CD14-positive monocyte (primary cell): ENCODE results near the gene EHD3. TPM values are rescaled to one million over a fixed set of nuclear protein-coding genes. Genes with fewer than 3 reads are reported as not detected.

Source experiments
- DNase-seq, 3 donors: peaks; one replicate each; pipeline ENCODE4 v3.0.0-alpha.2; 2011 to 2022
- H2AFZ ChIP-seq: 2 replicates; pipeline ENCODE4 v1.6.0; 2012; ENCODE audit warnings: mild to moderate bottlenecking, low read depth, low read length, inconsistent platforms; ENCODE audit not compliant: insufficient read depth, poor library complexity, severe bottlenecking
- H3K27ac ChIP-seq, 2 donors: 1 replicate in 1 of 2; 2 replicates in 1 of 2; pipeline ENCODE4 v1.5.1; 2012 to 2013; ENCODE audit warnings: low read length in 2 of 2, control low read depth in 1 of 2, inconsistent platforms in 1 of 2, low read depth in 1 of 2, mild to moderate bottlenecking in 1 of 2
- H3K27me3 ChIP-seq, 2 donors: one replicate each; pipeline versions ENCODE4 v1.6.0 to v1.6.1; 2011 to 2013; ENCODE audit warnings: low read length in 2 of 2; ENCODE audit not compliant: control insufficient read depth in 2 of 2, insufficient read depth in 2 of 2
- H3K36me3 ChIP-seq, 2 donors: replicated peaks in 1 of 2; 1 replicate in 1 of 2; 2 replicates in 1 of 2; pipeline versions ENCODE4 v1.5.1 to v1.6.1; 2012 to 2013; ENCODE audit warnings: low read length in 2 of 2, control low read depth in 1 of 2, inconsistent platforms in 1 of 2, mild to moderate bottlenecking in 1 of 2; ENCODE audit not compliant: insufficient read depth in 2 of 2, control insufficient read depth in 1 of 2
- H3K4me1 ChIP-seq, 2 donors: 1 replicate in 1 of 2; 2 replicates in 1 of 2; pipeline versions ENCODE4 v1.5.1 to v1.6.1; 2012 to 2013; ENCODE audit warnings: low read length in 2 of 2, control low read depth in 1 of 2, inconsistent platforms in 1 of 2, mild to moderate bottlenecking in 1 of 2, moderate library complexity in 1 of 2; ENCODE audit not compliant: insufficient read depth in 2 of 2, control insufficient read depth in 1 of 2
- H3K4me2 ChIP-seq: replicated peaks from 2 replicates; pipeline ENCODE3; 2012; ENCODE audit warnings: low read length, moderate library complexity, mild to moderate bottlenecking; ENCODE audit not compliant: poor library complexity, severe bottlenecking; ENCODE audit errors: extremely low read depth
- H3K4me3 ChIP-seq, 3 experiments: fragments of 200-600 bp in 1 of 3; sonication (generic) in 1 of 3; replicated peaks in 1 of 3; 1 replicate in 2 of 3; 2 replicates in 1 of 3; pipeline ENCODE4 v1.5.1; 2011 to 2013; ENCODE audit warnings: low read length in 3 of 3, mild to moderate bottlenecking in 3 of 3, control low read depth in 2 of 3, low read depth in 2 of 3, inconsistent platforms in 1 of 3, moderate library complexity in 1 of 3
- H3K79me2 ChIP-seq: 2 replicates; pipeline ENCODE4 v1.6.0; 2012; ENCODE audit warnings: mild to moderate bottlenecking, control low read depth, inconsistent platforms, low read length, moderate library complexity; ENCODE audit not compliant: insufficient read depth
- H3K9ac ChIP-seq: 2 replicates; pipeline ENCODE4 v1.6.0; 2017; ENCODE audit warnings: low read length, mild to moderate bottlenecking; ENCODE audit not compliant: insufficient read depth, poor library complexity, severe bottlenecking
- H3K9me3 ChIP-seq, 2 donors: replicated peaks in 1 of 2; 1 replicate in 1 of 2; 2 replicates in 1 of 2; pipeline versions ENCODE4 v1.5.1 to v1.6.1; 2012 to 2013; ENCODE audit warnings: low read length in 2 of 2, control low read depth in 1 of 2; ENCODE audit not compliant: control insufficient read depth in 1 of 2, insufficient read depth in 1 of 2
- H4K20me1 ChIP-seq: 2 replicates; pipeline ENCODE4 v1.6.0; 2012; ENCODE audit warnings: mild to moderate bottlenecking, low read length, control low read depth, moderate library complexity; ENCODE audit not compliant: insufficient read depth
- H3K27ac Mint-ChIP-seq, 7 donors: one replicate each; pipeline ENCODE4 v1.8.0; 2020; ENCODE audit warnings: mild to moderate bottlenecking in 7 of 7, mixed read lengths in 7 of 7, moderate library complexity in 6 of 7, inconsistent platforms in 2 of 7
- H3K27me3 Mint-ChIP-seq, 3 donors: one replicate each; pipeline ENCODE4 v1.8.0; 2021 to 2022; ENCODE audit warnings: low read depth in 3 of 3, mild to moderate bottlenecking in 3 of 3, mixed read lengths in 3 of 3, moderate library complexity in 3 of 3, inconsistent platforms in 1 of 3
- H3K36me3 Mint-ChIP-seq, 2 donors: one replicate each; pipeline ENCODE4 v1.8.0; 2020; ENCODE audit warnings: mixed read lengths in 2 of 2, inconsistent platforms in 1 of 2, mild to moderate bottlenecking in 1 of 2
- H3K4me1 Mint-ChIP-seq: one replicate; pipeline ENCODE4 v1.8.0; 2020; ENCODE audit warnings: mild to moderate bottlenecking, mixed read lengths
- H3K4me3 Mint-ChIP-seq, 2 donors: one replicate each; pipeline ENCODE4 v1.8.0; 2020; ENCODE audit warnings: mild to moderate bottlenecking in 2 of 2, mixed read lengths in 2 of 2, moderate library complexity in 1 of 2
- H3K9me3 Mint-ChIP-seq, 7 donors: one replicate each; pipeline ENCODE4 v1.8.0; 2020 to 2022; ENCODE audit warnings: mixed read lengths in 7 of 7, mild to moderate bottlenecking in 6 of 7, moderate library complexity in 6 of 7, inconsistent platforms in 2 of 7
- CTCF ChIP-seq: fragments of 200-600 bp; IDR thresholded peaks from one replicate; pipeline ENCODE4 v1.8.0; 2022; ENCODE audit warnings: antibody characterized with exemption, mild to moderate bottlenecking
- WGBS: methylation state at CpG from one replicate; pipeline ENCODE4 v1.1.5; 2013; ENCODE audit warnings: missing lambda C conversion rate; ENCODE audit not compliant: insufficient coverage; 5-methylcytosine and 5-hydroxymethylcytosine counted together
- intact Hi-C, 2 donors: fragments of 100-400 bp; cut with micrococcal nuclease; formaldehyde crosslinking; loops; one replicate each; pipeline versions ENCODE4 v1.15.0 to v1.15.1; 2023
- polyA plus RNA-seq, 3 donors: library from polyadenylated mRNA; depleted of rRNA in 1 of 3; unstranded in 2 of 3; stranded (reverse) in 1 of 3; fragments of 300-500 nt in 2 of 3; fragments of >200 nt in 1 of 3; fragmentation: Illumina TruSeq in 2 of 3; gene quantifications; 1 replicate in 2 of 3; 2 replicates in 1 of 3; pipeline ENCODE4 v1.2.3, GENCODE V29; 2012 to 2021

EHD3 gene
- polyA plus RNA-seq, 3 donors: 1.1 to 1.5 (median 1.4) TPM

DNA sequence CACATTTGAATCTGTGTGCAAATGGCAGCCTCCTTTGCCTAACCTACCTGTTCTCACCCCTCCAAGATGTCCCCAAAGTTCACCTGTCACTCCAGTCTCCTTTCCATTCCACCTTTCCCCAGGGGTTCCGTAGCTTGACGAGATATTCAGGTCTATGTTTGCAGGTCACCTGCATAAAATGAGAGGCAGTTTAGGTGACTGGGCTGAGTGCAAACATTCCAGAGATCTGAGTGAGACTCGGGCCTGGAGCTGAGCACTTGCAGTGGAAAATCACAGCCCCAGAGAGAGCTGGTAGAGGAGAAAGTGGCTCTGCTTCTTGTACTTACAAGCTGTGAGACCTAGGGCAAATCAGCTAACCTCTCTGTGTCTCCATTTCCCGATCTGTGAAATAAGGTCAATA, 36.8 kb upstream of the EHD3 start:
- H3K36me3 Mint-ChIP-seq: no peaks in the 10 kb centered on the region
- 100% methylated on average over 1 of the region's 4 CpGs for WGBS
- no peak overlapping the region for H2AFZ ChIP-seq
- no peaks in the 10 kb centered on the region for H3K4me1 Mint-ChIP-seq
- no peak overlapping the region for H3K4me3 Mint-ChIP-seq
- no peaks in the 10 kb centered on the region for H3K79me2 ChIP-seq
- no peaks in the 10 kb centered on the region for H3K27me3 ChIP-seq
- H3K4me1 ChIP-seq: no peaks in the 10 kb centered on the region
- H3K36me3 ChIP-seq: no peaks in the 10 kb centered on the region
- H3K27ac Mint-ChIP-seq: no peak overlapping the region
- H3K4me3 ChIP-seq: no peak overlapping the region
- no peak for TF ChIP-seq CTCF
- H3K27ac ChIP-seq: no peak overlapping the region
- peaks cover 0 to 3% (median 0%) of the 10 kb centered on the region in 7 donors for H3K9me3 Mint-ChIP-seq
- H3K9ac ChIP-seq: no peak overlapping the region
- no peaks in the 10 kb centered on the region for H3K9me3 ChIP-seq
- no peak for DNase-seq
- H4K20me1 ChIP-seq: no peaks in the 10 kb centered on the region
- intact Hi-C loops: no loop called here
- no peak overlapping the region for H3K4me2 ChIP-seq
- H3K27me3 Mint-ChIP-seq: peaks cover 0 to 3% (median 0%) of the 10 kb centered on the region in 3 donors

DNA sequence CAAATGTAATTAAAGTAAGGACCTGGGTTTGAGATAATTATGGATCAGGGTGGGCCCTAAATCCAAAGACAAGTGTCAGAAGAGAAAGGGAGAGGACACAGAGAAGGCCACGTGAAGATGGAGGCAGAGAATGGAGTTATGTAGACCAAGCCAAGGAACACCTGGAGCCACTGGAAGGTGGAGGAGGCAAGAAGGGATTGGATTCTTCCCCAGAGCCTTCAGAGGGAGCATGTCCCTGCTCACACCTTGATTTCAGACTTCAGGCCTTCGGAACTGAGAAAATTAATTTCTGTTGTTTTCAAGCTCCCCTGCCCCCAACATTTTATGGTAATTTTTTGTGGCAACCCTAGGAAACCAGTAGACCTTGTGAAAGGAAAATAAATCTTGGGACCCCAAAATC, 36.3 kb upstream of the EHD3 start:
- H3K9ac ChIP-seq: no peak overlapping the region
- H3K27me3 Mint-ChIP-seq: peaks cover 0 to 3% (median 0%) of the 10 kb centered on the region in 3 donors
- no peak overlapping the region for H3K27ac ChIP-seq
- no peaks in the 10 kb centered on the region for H3K36me3 ChIP-seq
- H3K4me2 ChIP-seq: no peak overlapping the region
- no peaks in the 10 kb centered on the region for H3K79me2 ChIP-seq
- H4K20me1 ChIP-seq: no peaks in the 10 kb centered on the region
- H3K27me3 ChIP-seq: no peaks in the 10 kb centered on the region
- peaks cover 0 to 3% (median 0%) of the 10 kb centered on the region in 7 donors for H3K9me3 Mint-ChIP-seq
- no CpG with 5 or more reads among the region's 2 CpGs for WGBS
- TF ChIP-seq CTCF: no peak
- no peaks in the 10 kb centered on the region for H3K4me1 Mint-ChIP-seq
- H3K27ac Mint-ChIP-seq: no peak overlapping the region
- H3K36me3 Mint-ChIP-seq: no peaks in the 10 kb centered on the region
- DNase-seq: no peak
- no peaks in the 10 kb centered on the region for H3K4me1 ChIP-seq
- H2AFZ ChIP-seq: no peak overlapping the region
- no peaks in the 10 kb centered on the region for H3K9me3 ChIP-seq
- H3K4me3 ChIP-seq: no peak overlapping the region
- H3K4me3 Mint-ChIP-seq: no peak overlapping the region
- intact Hi-C loops: no loop called here
